GM19438 (cell line): ENCODE results near the gene WDR33.

Source experiments
- ATAC-seq: cut with Tn5 transposase; IDR thresholded peaks from one replicate; pipeline ENCODE4 v1.9.1; 2021; ENCODE audit warnings: low read depth; ENCODE audit not compliant: unreplicated experiment

Gene WDR33

DNA sequence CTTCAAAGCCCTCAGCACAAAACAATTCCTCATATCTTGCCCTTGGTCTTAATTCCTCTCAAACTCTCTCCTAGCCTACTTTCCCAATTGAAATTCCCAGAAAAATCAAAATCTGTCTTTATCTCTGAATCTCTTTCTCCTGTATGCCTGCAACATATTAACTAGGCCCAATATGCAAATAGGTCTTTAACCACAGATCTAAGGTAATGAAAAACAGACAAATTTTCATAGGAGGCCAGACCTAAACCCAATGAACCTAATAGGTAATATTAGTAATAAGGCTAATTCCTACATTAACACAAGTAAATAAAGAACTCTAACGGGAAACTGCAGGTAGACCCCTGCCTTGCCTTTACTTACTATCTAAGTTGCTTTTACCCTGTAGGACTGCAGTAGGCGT lies 41.4 kb downstream of the WDR33 start:
- ATAC-seq, result no peak

- ATAC-seq, result no peak
Observed at GRCh38 chr2:127768775-127769479, 42.0 kb downstream of the WDR33 start.

DNA sequence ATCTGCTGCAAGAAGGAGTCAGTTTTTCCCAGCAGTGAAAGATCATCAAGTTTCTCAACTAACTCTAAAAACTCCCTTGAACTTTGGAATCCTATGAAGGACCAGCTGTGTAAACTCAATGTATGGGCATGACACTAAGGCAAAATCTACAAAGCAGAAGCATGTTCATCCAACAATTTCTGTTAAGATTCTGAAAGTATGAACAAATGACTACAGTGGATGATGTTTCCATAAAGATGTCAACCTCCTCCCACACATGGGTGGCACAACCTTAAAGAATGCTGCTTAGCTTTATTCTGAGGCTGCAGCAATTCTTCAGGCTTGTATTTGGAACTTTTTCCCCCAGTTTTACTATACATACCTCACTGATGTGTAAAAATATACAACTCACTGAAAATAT lies 47.2 kb downstream of the WDR33 start:
- no peak for ATAC-seq

- no peak for ATAC-seq
Observed at GRCh38 chr2:127762846-127763245, 48.1 kb downstream of the WDR33 start.

GRCh38 chr2:127762441-127762840 lies 48.5 kb downstream of the WDR33 start:
- ATAC-seq, result no peak

DNA sequence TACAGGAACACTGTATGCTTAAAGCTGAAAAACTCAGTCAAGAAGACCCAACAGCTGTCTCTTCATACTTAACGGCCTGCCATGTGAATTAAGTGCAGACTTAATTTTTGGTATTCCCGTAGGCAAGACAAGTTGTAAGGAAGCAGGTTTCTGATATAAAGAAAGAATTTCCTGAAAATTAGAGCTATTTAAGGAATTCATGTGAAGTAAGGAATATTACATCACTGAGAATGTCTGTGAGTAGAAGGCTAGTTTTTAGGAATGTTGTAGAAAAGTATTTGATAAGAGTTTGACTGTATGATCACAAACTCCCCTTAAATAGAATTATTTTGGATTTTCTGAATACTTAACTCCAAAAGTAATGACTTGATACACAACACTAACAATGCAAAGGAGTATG lies 51.0 kb downstream of the WDR33 start:
- ATAC-seq, result no peak

GRCh38 chr2:127754186-127754585 lies 56.8 kb downstream of the WDR33 start:
- no peak for ATAC-seq

GRCh38 chr2:127753374-127753773 lies 57.6 kb downstream of the WDR33 start:
- ATAC-seq, result no peak

DNA sequence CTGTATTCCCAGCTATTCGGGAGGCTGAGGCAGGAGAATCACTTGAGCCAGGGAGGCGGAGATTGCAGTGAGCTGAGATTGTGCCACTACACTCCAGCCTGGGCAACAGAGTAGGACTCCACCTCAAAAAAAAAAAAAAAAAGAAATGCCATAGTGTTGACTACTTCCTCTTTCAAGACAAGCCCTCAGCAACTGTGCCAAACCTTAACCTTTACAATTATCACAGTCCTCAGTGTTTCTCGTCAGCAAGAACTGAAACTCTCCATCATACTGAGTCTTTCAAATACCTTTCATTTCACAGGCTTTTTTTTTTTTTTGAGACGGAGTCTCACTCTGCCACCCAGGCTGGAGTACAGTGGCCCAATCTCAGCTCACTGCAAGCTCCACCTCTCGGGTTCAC lies 61.4 kb downstream of the WDR33 start:
- ATAC-seq, result peak; percentile 93

DNA sequence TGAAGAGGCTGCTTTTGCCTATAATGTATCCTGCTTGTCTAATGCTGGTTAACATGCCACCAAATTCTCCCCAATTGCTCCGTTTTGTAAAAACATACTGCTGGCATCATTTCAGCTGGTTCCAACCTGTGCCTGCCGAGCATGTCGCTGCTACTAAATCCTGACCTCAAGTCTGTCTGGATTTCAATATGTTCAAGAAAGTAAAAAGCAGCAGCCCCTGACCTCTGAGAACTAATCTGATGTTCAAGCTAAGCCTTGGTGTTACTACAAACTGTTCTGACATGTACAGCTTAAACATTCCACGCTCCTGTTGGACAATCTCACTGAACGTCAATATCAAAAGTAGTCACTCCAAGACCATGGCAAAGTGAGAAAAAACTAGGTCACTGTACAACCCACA lies 63.4 kb downstream of the WDR33 start:
- no peak for ATAC-seq

DNA sequence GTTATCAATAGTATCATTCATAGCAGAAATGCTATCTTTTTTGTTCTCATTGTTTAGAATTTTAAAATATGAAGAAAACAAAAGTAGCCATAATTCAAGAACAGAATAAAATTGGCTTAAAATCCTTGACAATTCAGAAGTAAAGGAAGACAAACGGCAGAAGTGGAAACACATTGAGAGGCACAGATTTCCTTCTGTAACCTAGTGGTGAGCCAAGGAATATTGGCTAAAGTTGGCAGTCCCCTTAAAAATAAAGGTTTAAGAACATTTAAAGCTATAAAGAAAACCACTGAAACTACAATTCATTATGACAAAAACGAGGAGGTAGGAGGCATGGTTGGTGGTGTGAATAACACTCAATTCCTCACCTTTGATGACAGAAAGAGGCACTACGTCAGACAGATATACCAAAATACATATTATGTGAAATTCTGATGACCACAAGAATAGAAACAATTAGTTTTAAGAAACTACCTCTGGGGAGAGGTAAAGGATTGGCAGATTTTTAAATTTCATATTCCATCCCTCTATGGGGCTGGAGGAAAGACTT lies 67.4 kb downstream of the WDR33 start:
- no peak for ATAC-seq

GRCh38 chr2:127740665-127741288 lies 70.2 kb downstream of the WDR33 start:
- no peak for ATAC-seq

DNA sequence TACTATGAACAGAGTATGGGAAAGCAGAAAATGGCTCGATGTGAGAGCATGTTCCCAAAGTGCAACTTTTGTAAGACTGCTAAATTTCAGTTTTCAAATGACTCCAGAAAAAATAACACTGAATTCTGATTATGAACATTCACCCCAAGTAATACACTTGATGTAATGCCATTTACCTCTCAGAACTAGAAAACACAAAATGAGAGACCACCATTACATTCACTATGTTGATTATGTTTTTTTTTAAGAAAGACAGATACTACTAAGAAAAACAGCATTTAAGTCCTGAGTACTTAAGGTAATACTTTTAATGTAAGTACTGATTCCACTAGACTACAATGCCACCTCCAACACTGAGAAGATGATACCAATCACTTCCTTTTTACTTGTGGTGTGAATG lies 71.2 kb downstream of the WDR33 start:
- ATAC-seq, result no peak

DNA sequence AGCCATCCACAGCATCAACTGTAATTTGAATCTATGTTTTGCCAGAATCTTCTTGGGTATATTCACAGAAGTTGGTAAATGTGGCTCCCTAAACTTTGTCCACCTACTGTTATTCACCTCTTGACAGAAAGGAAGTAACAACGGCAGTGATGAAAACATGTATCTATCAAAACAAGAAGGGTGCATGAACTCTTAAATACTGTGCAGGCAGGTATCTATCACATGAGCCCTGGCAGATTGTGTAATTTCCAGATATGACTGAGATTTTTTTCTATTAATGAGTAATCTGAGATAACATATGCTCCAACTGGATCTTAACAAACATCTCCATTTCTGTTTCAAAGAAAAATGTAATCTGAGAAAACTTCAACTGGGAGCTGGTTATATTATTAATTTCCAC lies 73.1 kb downstream of the WDR33 start:
- no peak for ATAC-seq

DNA sequence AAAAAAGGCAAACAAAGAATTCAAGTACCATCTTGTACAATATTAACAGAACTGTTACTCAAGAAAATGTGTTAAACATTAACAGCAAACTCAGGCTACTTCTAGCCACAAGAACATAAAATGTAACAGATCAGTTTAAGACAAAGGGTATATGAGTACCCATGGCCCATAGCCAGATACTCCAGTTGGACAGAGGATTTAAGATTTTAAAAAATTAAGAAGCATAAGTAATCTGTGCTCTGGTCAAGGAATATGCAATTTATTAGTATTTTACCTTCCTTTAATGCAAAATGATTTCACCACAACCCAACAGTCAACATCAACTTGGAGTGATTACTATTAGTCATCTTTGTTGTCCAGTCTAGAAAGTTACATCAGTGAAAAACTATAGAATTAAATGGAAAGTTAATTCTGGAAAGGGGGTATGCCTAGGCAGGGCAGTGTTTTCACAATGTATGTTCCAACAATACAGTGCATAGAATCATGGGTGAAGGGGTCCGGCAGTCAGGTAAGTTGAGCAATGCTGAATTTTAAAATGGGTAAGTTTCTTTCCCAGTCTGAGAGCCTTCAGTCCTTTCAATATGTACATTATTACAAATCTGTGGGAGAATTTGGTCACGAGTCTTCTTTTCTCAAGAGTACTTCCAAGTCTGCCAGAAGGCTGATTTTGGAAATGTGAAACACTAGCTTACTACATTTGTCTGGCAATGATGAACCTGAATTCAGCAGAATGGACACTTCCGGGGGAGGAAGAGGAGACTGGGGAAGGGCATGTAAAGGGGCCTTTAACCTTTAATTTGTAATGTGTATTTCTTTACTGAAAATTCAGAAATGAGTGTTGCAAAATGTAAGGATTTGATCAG lies 75.2 kb downstream of the WDR33 start:
- peak; percentile 88 for ATAC-seq

DNA sequence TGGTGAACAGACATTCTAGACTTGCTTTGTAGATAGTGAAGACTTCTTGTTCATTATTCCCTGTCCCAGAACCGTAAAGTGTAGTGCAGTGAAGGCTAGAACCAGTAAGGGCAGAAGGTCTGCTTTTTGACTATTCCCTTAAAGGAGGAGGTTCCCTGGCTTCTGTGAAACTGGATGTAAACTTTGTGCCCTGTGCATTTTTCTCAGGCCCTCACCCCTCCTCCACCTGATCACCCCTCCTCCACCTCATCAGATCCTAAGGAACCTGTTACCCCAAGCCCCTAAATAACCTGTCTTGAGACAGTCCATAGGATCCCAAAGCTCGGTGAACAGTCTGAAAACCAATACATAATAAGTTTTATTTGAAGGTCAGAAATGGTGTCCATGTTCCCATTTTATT lies 75.9 kb downstream of the WDR33 start:
- no peak for ATAC-seq

DNA sequence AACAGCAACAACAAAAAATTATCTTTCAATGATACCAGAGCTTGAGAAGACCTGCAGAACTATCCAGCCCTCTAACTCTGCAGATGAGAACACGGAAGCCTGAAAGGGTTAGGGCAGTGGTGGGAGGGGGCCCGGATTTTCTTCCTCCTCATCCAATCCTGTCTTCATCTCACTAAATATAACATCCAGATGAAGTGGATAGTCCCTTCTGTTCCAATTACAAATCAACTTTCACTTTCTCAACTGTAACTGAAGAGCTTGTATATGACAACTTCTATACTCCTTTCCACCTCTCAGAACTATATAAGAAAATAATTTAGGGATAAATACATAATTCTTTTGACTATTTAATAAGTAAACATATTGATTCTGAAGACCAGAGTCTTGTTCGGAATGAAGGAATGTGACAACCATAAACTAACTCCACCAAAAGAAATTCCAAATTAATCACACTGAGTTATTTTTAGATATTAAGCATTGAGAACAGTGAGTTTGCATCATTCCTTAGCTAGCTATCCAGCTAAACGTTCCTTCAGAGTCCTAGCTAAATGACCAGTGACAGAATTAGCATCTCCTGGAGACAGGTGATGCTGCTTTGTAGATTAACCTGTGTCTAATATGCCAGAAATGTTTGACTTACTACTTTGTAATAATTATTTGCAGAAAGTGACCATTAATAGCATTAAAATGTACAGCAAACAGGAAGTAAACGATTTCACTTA lies 77.0 kb downstream of the WDR33 start:
- ATAC-seq, result no peak

DNA sequence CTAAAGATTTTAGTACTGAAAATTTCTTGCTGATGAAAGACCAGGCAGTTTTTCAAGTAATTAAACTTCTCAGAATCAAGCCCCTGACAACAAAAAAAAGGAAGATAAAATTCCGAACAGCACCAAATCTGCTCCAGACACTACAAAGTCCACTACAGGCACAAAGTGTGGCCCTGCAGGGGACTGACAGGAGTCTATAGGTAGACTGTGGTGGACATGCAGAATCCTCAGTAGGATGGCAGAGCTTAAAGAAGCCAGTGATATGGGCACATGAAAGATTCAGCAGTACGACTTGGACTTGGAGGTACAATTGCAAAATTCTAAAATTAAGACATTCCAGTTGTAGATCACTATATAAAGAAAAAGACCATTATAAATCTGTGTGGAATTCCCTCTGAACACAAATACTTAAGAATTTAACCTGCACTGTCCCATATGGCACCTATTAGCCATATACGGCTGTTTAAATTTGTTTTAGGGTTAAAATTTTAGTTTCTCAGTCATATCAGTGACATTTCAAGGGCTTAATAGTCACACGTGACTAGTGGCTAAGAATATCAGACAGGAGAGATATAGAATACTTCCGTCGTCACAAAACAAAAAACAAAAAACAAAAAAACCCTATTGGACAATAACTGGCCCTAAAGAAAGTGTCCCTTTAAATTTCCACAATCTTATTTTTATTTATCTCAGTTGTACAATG lies 77.7 kb downstream of the WDR33 start:
- no peak for ATAC-seq

- ATAC-seq, result no peak
Observed at GRCh38 chr2:127726158-127726880, 84.7 kb downstream of the WDR33 start.
